CD4-positive, alpha-beta T cell treated with Interleukin-15 for 4 hours (primary cell): ENCODE measurements around the gene CD6.
A peak's percentile ranks its signal among the peaks of the same experiment; 100 is the strongest.

Experiments
- DNase-seq: peaks from one replicate; pipeline ENCODE4 v3.0.0-alpha.2; 2020; ENCODE audit warnings: low spot score

Gene CD6

DNA sequence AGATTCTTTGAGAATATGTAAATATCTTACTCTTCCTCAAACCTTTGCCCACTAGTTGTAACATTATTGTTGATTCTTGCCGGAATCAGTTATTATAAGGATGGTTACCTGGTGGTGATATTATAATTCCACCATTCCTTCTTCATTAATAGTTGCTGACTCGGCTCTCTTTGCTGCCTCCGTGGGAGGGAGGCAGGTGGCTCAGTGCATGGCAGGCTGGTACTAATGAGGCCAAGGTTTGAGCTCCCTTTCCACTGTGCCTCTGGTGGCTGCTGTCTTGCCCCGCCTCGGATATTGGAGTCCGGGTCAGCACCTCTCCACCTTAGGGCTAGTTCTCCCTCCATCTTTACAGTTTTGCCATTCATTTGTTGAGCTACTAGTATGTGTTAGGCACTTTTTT, 12.7 kb downstream of the CD6 start:
- DNase-seq, result no peak

DNA sequence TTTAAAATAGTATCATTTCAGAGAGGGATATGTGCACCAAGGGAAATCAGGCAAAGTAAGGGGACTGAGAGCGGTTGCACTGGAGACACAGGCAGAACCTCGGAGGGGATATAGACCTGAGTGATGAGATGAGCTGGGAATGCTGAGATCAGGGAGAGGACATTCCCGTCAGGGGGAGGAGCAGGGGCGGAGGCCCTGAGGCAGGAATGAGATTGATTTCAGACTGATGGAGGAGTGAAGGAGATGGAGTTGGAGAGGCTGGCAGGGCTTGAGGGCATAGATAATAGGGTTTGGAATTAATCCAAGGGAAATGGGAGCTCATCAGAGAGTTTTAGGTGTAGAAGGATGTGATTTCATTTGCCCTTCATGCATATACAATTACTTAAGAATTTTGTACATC, 13.2 kb downstream of the CD6 start:
- no peak for DNase-seq

GRCh38 chr11:60985501-60985900, 14.0 kb downstream of the CD6 start:
- DNase-seq, result no peak

DNA sequence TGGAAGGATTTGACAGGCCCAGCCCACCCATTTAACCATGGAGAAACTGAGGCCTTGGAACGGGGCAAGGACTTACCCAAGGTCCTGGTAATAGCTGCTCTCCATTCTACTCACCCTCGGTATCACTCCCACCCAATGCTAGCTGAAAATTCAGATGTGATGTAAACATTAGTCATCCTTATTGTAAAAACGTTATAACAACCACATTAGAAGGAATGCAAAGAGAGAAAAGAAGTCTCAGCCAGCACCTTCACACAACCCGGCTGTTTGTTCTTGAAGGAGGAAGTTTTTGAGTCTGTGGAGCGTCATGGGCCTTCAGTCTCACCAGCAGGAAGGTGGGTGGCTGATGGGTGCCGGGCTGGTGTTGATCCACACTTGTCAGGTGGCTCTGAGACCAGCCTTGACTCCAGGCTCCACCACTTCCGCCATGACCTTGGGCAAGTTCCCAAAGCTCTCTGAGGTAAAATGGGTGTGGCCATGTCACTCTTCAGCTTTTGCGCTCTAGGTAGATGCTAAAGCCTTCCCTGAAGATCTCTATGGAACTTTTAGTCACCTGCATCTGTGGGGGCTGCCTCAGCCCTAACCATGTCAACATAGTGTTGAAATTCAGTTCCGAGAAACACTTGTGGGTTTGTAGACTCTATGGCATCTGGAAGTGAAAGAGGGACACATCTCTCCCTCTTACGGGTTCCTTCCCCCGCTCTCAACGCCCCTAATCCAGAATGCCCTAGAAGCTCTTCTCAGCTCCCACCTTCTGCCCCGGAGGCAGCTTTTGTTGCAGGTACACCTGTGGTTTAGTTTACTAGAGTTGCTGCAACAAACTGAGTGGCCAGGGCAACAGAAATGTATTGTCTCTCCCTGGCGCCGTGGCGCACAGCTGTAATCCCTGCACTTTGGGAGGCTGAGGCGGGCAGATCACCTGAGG, 14.8 kb downstream of the CD6 start:
- DNase-seq, result peak; percentile 93

DNA sequence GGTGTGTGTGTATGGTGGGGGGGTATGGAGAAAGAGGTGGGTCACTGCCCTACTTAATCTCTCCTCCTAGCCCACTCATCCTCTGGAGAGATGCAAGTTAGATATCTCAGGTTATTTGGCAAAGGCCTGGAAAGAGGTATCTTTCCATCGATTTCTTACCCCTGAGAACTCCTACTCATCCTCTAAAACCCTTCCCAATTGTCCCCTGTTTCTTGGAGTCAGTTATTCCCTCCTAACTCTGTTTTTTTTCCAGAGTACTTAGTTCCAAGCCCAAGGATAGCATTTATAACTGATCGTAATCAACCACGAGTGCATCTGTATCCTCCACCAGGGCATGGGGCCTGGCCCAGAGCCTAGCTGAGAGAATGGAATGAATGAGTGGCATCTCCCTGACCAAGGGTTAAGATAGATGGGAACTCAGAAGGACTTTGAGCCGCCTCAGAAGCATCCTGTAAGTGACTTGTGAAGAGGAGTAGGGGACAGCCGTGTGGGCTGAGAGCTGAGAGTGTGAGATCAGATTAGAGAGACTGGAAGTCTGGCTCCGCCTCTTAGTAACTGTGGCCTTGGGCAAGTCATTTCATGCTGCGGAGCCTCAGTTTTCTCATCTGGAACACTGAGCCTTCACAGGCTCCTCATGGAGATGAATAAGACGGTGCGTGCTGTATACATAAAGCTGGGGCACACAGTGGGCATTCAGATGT, 16.2 kb downstream of the CD6 start:
- DNase-seq, result peak; percentile 50

GRCh38 chr11:60988658-60989057, 17.2 kb downstream of the CD6 start:
- DNase-seq, result no peak

- DNase-seq, result no peak
Observed at GRCh38 chr11:60989093-60989650, 17.7 kb downstream of the CD6 start.

DNA sequence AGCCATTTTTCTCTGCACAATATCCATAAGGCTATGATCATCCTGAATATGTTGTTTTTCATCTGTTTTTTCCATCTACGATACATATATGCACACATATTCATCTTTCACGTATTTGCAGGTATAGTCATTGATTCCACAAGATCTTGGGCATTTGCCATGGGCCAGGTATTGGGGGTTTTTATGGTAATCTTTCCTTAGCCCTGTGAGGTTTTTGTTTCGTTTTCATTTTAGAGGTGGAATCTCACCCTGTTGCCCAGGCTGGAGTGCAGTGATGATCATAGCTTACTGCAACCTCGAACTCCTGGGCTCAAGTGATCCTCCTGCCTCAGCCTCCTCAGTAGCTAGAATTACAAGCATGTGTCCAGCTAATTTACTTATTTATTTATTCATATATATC, 20.0 kb downstream of the CD6 start:
- no peak for DNase-seq

GRCh38 chr11:60992842-60993409, 21.4 kb downstream of the CD6 start:
- no peak for DNase-seq

DNA sequence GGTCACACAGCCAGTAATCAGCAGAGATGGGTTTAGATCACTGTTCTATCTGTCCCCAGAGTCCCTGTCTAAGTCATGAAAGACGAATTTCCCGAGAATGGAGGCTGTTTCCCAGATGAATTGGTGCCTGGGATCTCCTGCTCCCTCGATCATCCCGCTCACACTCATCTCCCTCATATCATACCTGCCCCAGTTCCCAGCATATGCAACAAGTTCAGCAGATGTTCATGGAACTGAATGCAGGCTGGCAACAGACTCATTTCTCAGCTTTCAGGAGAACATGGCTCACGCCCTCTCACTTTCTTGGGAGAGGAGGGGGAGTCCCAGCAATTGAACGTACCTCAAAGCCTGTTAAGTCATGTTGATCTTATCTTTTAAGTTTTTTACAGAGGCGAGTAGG, 22.1 kb downstream of the CD6 start:
- DNase-seq, result no peak

GRCh38 chr11:60994541-60995080, 23.1 kb downstream of the CD6 start:
- DNase-seq, result peak; percentile 26

DNA sequence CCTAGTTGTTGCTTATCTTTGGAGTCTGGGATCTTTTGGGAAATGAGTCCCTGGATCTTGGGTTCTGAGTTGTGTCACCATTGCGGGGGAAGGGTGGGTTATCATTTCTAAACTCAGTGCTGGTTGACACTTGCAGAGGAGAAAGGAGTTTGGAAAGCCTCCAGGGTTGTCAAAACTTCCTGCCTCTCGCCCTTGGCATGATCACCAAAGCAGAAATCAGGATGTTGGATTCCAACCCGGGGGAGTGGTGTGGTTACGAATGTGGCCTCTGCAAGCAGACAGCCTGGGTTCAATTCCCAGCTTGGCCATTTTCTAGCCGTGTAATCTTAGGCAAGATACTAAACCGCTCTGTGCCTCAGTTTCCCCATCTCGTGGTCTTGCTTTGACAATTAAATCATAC, 24.3 kb downstream of the CD6 start:
- DNase-seq, result no peak

- no peak for DNase-seq
Observed at GRCh38 chr11:60996381-60997138, 25.1 kb downstream of the CD6 start.

- DNase-seq, result no peak
Observed at GRCh38 chr11:61000426-61000825, 28.9 kb downstream of the CD6 start.

DNA sequence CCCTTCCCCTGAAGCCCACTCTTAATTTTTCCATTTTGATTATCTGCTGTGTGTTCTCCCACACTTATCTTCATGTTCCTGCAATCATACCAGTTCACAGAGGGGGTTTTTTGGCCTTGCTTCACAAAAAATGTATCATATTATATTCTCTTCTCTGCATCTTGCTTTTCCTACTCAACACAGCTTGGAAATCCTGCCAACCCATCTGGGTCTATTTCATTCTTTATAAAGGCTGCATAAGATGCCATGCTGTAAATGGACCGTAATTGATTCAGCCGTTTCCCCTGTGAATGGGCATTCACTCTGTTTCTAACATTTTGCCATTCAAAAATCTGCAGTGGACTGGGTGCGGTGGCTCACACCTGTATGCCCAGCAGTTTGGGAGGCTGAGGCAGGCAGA, 30.5 kb downstream of the CD6 start:
- no peak for DNase-seq

DNA sequence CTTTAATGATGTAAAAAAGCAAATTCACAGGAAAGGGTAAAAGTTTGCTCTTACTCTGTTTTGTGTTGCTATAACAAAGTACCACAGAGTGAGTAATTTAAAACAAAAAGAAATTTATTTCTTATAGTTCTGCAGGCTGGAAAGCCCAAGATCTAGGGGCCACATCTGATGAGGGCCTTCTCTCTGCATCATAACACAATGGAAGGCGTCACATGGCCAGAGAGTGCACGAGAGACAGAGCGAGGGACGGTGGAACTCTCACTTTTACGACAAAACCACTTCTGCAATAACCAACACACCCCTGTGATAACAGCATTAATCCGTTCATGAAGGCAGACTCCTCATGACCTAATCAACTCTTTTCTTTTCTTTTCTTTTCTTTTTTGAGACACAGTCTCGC, 31.1 kb downstream of the CD6 start:
- peak; percentile 26 for DNase-seq

GRCh38 chr11:61004180-61004611, 32.7 kb downstream of the CD6 start:
- peak; percentile 44 for DNase-seq

DNA sequence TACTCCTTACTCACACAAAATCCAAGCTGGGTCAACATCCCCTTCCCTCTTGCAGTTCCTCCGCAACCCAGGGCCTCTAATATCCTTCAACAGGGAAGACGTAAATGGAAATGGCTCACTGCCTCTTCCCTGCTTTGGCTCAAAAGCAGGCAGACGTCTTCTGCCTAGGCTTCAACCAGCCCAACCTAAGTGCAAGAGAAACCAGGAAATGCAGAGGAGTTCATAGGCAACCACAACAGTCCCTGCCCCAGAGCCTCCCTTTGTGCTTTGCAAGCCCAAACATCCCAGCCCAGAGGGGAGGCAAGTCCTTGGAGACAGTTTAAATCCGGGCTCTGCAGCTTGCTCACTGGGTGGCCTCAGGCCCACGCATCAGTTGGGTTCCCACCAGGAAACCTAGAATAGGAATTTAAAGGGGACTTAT, 33.3 kb downstream of the CD6 start:
- DNase-seq, result peak; percentile 40

GRCh38 chr11:61007383-61007955, 36.0 kb downstream of the CD6 start:
- DNase-seq, result no peak

- DNase-seq, result no peak
Observed at GRCh38 chr11:61007956-61008896, 36.7 kb downstream of the CD6 start.
